COLO829 (cell line): ENCODE measurements around the gene PRMT2.
"Not testable (repeated sequence)": the region's sequence is repeated elsewhere in the genome, so short reads cannot be mapped to it uniquely, and the experiment has no call there.

Experiments
- DNase-seq: peaks from one replicate; pipeline ENCODE4 v3.0.0; 2012; ENCODE audit warnings: low spot score

The PRMT2 gene

GRCh38 chr21:46668904-46669303 lies 33.4 kb downstream of the PRMT2 start:
- not testable (repeated sequence) for DNase-seq

- no peak for DNase-seq
Observed at GRCh38 chr21:46674430-46675007, 39.0 kb downstream of the PRMT2 start.

- no peak for DNase-seq
Observed at GRCh38 chr21:46675595-46676280, 40.3 kb downstream of the PRMT2 start.

- DNase-seq, result not testable (repeated sequence)
Observed at GRCh38 chr21:46676542-46676941, 41.1 kb downstream of the PRMT2 start.

GRCh38 chr21:46681593-46681992 lies 46.1 kb downstream of the PRMT2 start:
- not testable (repeated sequence) for DNase-seq

- not testable (repeated sequence) for DNase-seq
Observed at GRCh38 chr21:46698652-46699051, 63.2 kb downstream of the PRMT2 start.

GRCh38 chr21:46699104-46699503 lies 63.6 kb downstream of the PRMT2 start:
- DNase-seq, result not testable (repeated sequence)
